MCF 10A (cell line): ENCODE results near the gene SIGLEC14. TPM values are rescaled to one million over a fixed set of nuclear protein-coding genes. Genes with fewer than 3 reads are reported as not detected.
A peak's percentile ranks its signal among the peaks of the same experiment; 100 is the strongest.

Experiments used
- BruUV-seq: library from RNA; stranded (reverse); fragments of 400-500 nt; replicated peaks from 2 replicates; lab custom pipeline; 2021; lab: Mats Ljungman, UMichigan
- CTCF ChIA-PET: fragments of 300-600 bp; sonication (Branson Sonifier 250); formaldehyde crosslinking; extraction: SDS; loops from one replicate; lab custom pipeline; 2021; ENCODE audit warnings: antibody characterized with exemption, inconsistent platforms; lab: Yijun Ruan, JAX
- POLR2A ChIA-PET: fragments of 300-600, 350-650 bp; sonication (Branson Sonifier 250); formaldehyde crosslinking; extraction: SDS; loops from one replicate; lab custom pipeline; 2020; ENCODE audit warnings: antibody characterized with exemption, inconsistent platforms; lab: Yijun Ruan, JAX
- DNase-seq: peaks from one replicate; pipeline ENCODE4 v3.0.0-alpha.2; 2018; ENCODE audit not compliant: unreplicated experiment
- H3K27ac Mint-ChIP-seq: one replicate; pipeline ENCODE4 v1.8.0; 2022; ENCODE audit warnings: mild to moderate bottlenecking, low read depth, mixed read lengths; ENCODE audit not compliant: unreplicated experiment
- H3K27me3 Mint-ChIP-seq: one replicate; pipeline ENCODE4 v1.8.0; 2022; ENCODE audit warnings: mixed read lengths; ENCODE audit not compliant: insufficient read depth, unreplicated experiment
- H3K36me3 Mint-ChIP-seq: one replicate; pipeline ENCODE4 v1.8.0; 2022; ENCODE audit warnings: mild to moderate bottlenecking, moderate library complexity, mixed read lengths; ENCODE audit not compliant: insufficient read depth, unreplicated experiment
- H3K4me1 Mint-ChIP-seq: one replicate; pipeline ENCODE4 v1.8.0; 2022; ENCODE audit warnings: mixed read lengths; ENCODE audit not compliant: insufficient read depth, unreplicated experiment
- H3K4me3 Mint-ChIP-seq: one replicate; pipeline ENCODE4 v1.8.0; 2022; ENCODE audit warnings: mild to moderate bottlenecking, moderate library complexity, mixed read lengths; ENCODE audit not compliant: unreplicated experiment
- H3K9me3 Mint-ChIP-seq: one replicate; pipeline ENCODE4 v1.8.0; 2022; ENCODE audit warnings: mixed read lengths; ENCODE audit not compliant: unreplicated experiment
- CTCF ChIP-seq: fragments of 200-600 bp; IDR thresholded peaks from one replicate; pipeline ENCODE4 v1.8.0; 2022; ENCODE audit warnings: antibody characterized with exemption, mild to moderate bottlenecking; ENCODE audit not compliant: unreplicated experiment
- intact Hi-C: fragments of 100-400 bp; cut with micrococcal nuclease; formaldehyde crosslinking; loops from 2 replicates; pipeline ENCODE4 v1.14.1; 2022
- total RNA-seq: library from RNA; stranded (reverse); gene quantifications from 2 replicates; pipeline ENCODE4 v1.2.3, GENCODE V29; 2022

SIGLEC14 gene
- total RNA-seq, 1 experiment from 2014 or later: not detected

GRCh38 chr19:51668216-51668615, 21.6 kb upstream of the SIGLEC14 start:
- no peak overlapping the region for H3K27ac Mint-ChIP-seq
- H3K27me3 Mint-ChIP-seq: peaks cover 9% of the 10 kb centered on the region
- no peaks in the 10 kb centered on the region for H3K4me1 Mint-ChIP-seq
- CTCF ChIA-PET: interaction anchor here (1.0 to 1.9 kb wide), 4 partner anchors 8 to 110 kb away, joined by 3 to 6 read pairs (median 5); no protein-coding TSS in a partner anchor
- intact Hi-C loops: no loop called here
- H3K36me3 Mint-ChIP-seq: no peaks in the 10 kb centered on the region
- no peak for TF ChIP-seq CTCF
- H3K4me3 Mint-ChIP-seq: no peak overlapping the region
- DNase-seq: no peak
- no peaks in the 10 kb centered on the region for H3K9me3 Mint-ChIP-seq
- POLR2A ChIA-PET: interaction anchor here (1.0 to 2.7 kb wide), 2 partner anchors 11 to 20 kb away, joined by 3 to 23 read pairs; no protein-coding TSS in a partner anchor
- BruUV-seq: no TSS peak

GRCh38 chr19:51664997-51665396, 18.4 kb upstream of the SIGLEC14 start:
- ChIA-PET POLR2A (no interaction called here), CTCF (interaction anchor here (2.3 kb wide), 1 partner anchor 113 kb away, joined by 6 read pairs; no protein-coding TSS in a partner anchor)
- Mint-ChIP-seq H3K4me3 (no peak overlapping the region), H3K4me1 (no peaks in the 10 kb centered on the region), H3K27ac (no peak overlapping the region), H3K9me3 (no peaks in the 10 kb centered on the region), H3K36me3 (no peaks in the 10 kb centered on the region), H3K27me3 (peaks cover 30% of the 10 kb centered on the region)
- TF ChIP-seq CTCF: peak; percentile 29
- intact Hi-C loops: loop anchor here (2.0 kb wide), 1 partner anchor 118 kb away; no protein-coding TSS in a partner anchor
- peak; percentile 48 for DNase-seq
- no TSS peak for BruUV-seq

- CTCF ChIA-PET: interaction anchor here (0.5 to 2.3 kb wide), 3 partner anchors 113 to 984 kb away, joined by 3 to 6 read pairs (median 4); no protein-coding TSS in a partner anchor
- Mint-ChIP-seq H3K4me3 (no peak overlapping the region), H3K9me3 (no peaks in the 10 kb centered on the region), H3K27me3 (peaks cover 30% of the 10 kb centered on the region), H3K4me1 (no peaks in the 10 kb centered on the region), H3K36me3 (no peaks in the 10 kb centered on the region), H3K27ac (no peak overlapping the region)
- DNase-seq: no peak
- TF ChIP-seq CTCF: no peak
- BruUV-seq: no TSS peak
- POLR2A ChIA-PET: no interaction called here
- intact Hi-C loops: loop anchor here (2.0 kb wide), 1 partner anchor 119 kb away; no protein-coding TSS in a partner anchor
These were observed 17.5 kb upstream of the SIGLEC14 start for GRCh38 chr19:51664131-51664530.

GRCh38 chr19:51663650-51664049, 17.0 kb upstream of the SIGLEC14 start:
- H3K27me3 Mint-ChIP-seq: peaks cover 30% of the 10 kb centered on the region

More at GRCh38 chr19:51663650-51664049, 17.0 kb upstream of the SIGLEC14 start:
- Mint-ChIP-seq H3K4me1 (no peaks in the 10 kb centered on the region), H3K36me3 (no peaks in the 10 kb centered on the region), H3K4me3 (no peak overlapping the region), H3K27ac (no peak overlapping the region), H3K9me3 (no peaks in the 10 kb centered on the region)
- intact Hi-C loops: loop anchor here (2.0 kb wide), 1 partner anchor 119 kb away; no protein-coding TSS in a partner anchor
- ChIA-PET CTCF (interaction anchor here (0.7 to 2.3 kb wide), 3 partner anchors 114 to 324 kb away, joined by 3 to 6 read pairs (median 3); no protein-coding TSS in a partner anchor), POLR2A (no interaction called here)
- BruUV-seq: no TSS peak
- DNase-seq: no peak
- no peak for TF ChIP-seq CTCF
